IMR-90 (cell line): ENCODE data around the gene TMC1. TPM values are rescaled to one million over a fixed set of nuclear protein-coding genes. Genes with fewer than 3 reads are reported as not detected.

Experiments used
- ATAC-seq: fragments of 200-7000 bp; cut with Tn5 transposase; 2 replicates; pipeline ENCODE4 v1.9.1; 2020; ENCODE audit warnings: low read depth, mild to moderate bottlenecking, moderate library complexity
- BruUV-seq: library from RNA; stranded (reverse); fragments of 400-500 nt; replicated peaks from 2 replicates; lab custom pipeline; 2021; lab: Mats Ljungman, UMichigan
- CTCF ChIA-PET: fragments of 300-600 bp; formaldehyde crosslinking; extraction: SDS; loops from one replicate; lab custom pipeline; 2021; ENCODE audit warnings: antibody characterized with exemption; lab: Yijun Ruan, JAX
- POLR2A ChIA-PET: fragments of 300-600 bp; sonication (Branson Sonifier 250); formaldehyde crosslinking; loops from one replicate; lab custom pipeline; 2022; ENCODE audit warnings: antibody characterized with exemption; ENCODE audit not compliant: unreplicated experiment; lab: Charles Lee
- DNase-seq: peaks from one replicate; pipeline ENCODE4 v3.0.0; 2013
- H2AFZ ChIP-seq: replicated peaks from 2 replicates; pipeline ENCODE3; 2013; ENCODE audit warnings: low read length, mild to moderate bottlenecking; ENCODE audit not compliant: poor library complexity
- H2AK5ac ChIP-seq: 2 replicates; pipeline ENCODE4 v1.6.1; 2013; ENCODE audit warnings: low read depth, low read length, inconsistent platforms
- H2AK9ac ChIP-seq: replicated peaks from 2 replicates; pipeline ENCODE3; 2013; ENCODE audit warnings: mild to moderate bottlenecking, low read depth, low read length, moderate library complexity; ENCODE audit not compliant: poor library complexity
- H2BK120ac ChIP-seq: 2 replicates; pipeline ENCODE4 v1.6.1; 2013; ENCODE audit warnings: low read depth, low read length, inconsistent platforms
- H2BK15ac ChIP-seq: 3 replicates; pipeline ENCODE4 v1.6.1; 2013; ENCODE audit warnings: low read depth, low read length, inconsistent platforms
- H2BK20ac ChIP-seq: 2 replicates; pipeline ENCODE4 v1.6.1; 2013; ENCODE audit warnings: low read depth, mild to moderate bottlenecking, inconsistent platforms, low read length, moderate library complexity
- H2BK5ac ChIP-seq: 2 replicates; pipeline ENCODE4 v1.6.1; 2013; ENCODE audit warnings: mild to moderate bottlenecking, low read depth, low read length, inconsistent platforms; ENCODE audit not compliant: poor library complexity, severe bottlenecking
- H3K14ac ChIP-seq: replicated peaks from 2 replicates; pipeline ENCODE4 v1.6.1; 2013; ENCODE audit warnings: low read depth, low read length, inconsistent platforms
- H3K18ac ChIP-seq: 2 replicates; pipeline ENCODE4 v1.6.1; 2013; ENCODE audit warnings: low read depth, low read length, control low read depth
- H3K23ac ChIP-seq: 2 replicates; pipeline ENCODE4 v1.6.1; 2013; ENCODE audit warnings: low read depth, low read length, inconsistent platforms
- H3K27ac ChIP-seq: 2 replicates; pipeline ENCODE4 v1.5.1; 2013; ENCODE audit warnings: mild to moderate bottlenecking, control low read depth, low read length; ENCODE audit not compliant: insufficient read depth
- H3K27me3 ChIP-seq: 2 replicates; pipeline ENCODE4 v1.6.1; 2013; ENCODE audit warnings: low read length; ENCODE audit not compliant: control insufficient read depth, insufficient read depth
- H3K36me3 ChIP-seq: 2 replicates; pipeline ENCODE4 v1.6.1; 2013; ENCODE audit warnings: low read length, mixed read lengths; ENCODE audit not compliant: control insufficient read depth, insufficient read depth
- H3K4ac ChIP-seq: 2 replicates; pipeline ENCODE4 v1.6.1; 2013; ENCODE audit warnings: low read depth, low read length, inconsistent platforms
- H3K4me1 ChIP-seq: 2 replicates; pipeline ENCODE4 v1.6.1; 2013; ENCODE audit warnings: low read length, mixed read lengths; ENCODE audit not compliant: control insufficient read depth, insufficient read depth
- H3K4me2 ChIP-seq: 2 replicates; pipeline ENCODE4 v1.6.1; 2013; ENCODE audit warnings: low read depth, mild to moderate bottlenecking, control low read depth, low read length, moderate library complexity
- H3K4me3 ChIP-seq: 2 replicates; pipeline ENCODE4 v1.5.1; 2013; ENCODE audit warnings: low read depth, mild to moderate bottlenecking, control low read depth, low read length, moderate library complexity; ENCODE audit not compliant: insufficient read depth
- H3K56ac ChIP-seq: 2 replicates; pipeline ENCODE4 v1.6.1; 2013; ENCODE audit warnings: low read length, inconsistent platforms; ENCODE audit not compliant: insufficient read depth; ENCODE audit errors: extremely low read depth
- H3K79me1 ChIP-seq, 2 experiments: 2 replicates each; pipeline ENCODE4 v1.6.1; 2013; ENCODE audit warnings: low read length in 2 of 2, inconsistent platforms in 1 of 2, low read depth in 1 of 2
- H3K9ac ChIP-seq: 2 replicates; pipeline ENCODE4 v1.6.1; 2013; ENCODE audit warnings: low read depth, low read length, control low read depth
- H3K9me1 ChIP-seq: 2 replicates; pipeline ENCODE4 v1.6.1; 2013; ENCODE audit warnings: low read length, inconsistent platforms; ENCODE audit not compliant: insufficient read depth
- H3K9me3 ChIP-seq: 2 replicates; pipeline ENCODE4 v1.6.1; 2013; ENCODE audit warnings: low read length; ENCODE audit not compliant: control insufficient read depth, insufficient read depth
- H4K20me1 ChIP-seq: 2 replicates; pipeline ENCODE4 v1.6.1; 2013; ENCODE audit warnings: low read length, inconsistent platforms; ENCODE audit not compliant: insufficient read depth
- H4K5ac ChIP-seq: 2 replicates; pipeline ENCODE4 v1.6.1; 2013; ENCODE audit warnings: mild to moderate bottlenecking, low read depth, low read length, control low read depth
- H4K8ac ChIP-seq, 2 experiments: 2 replicates each; pipeline ENCODE4 v1.6.1; 2013; ENCODE audit warnings: low read depth in 2 of 2, low read length in 2 of 2, control low read depth in 1 of 2, inconsistent platforms in 1 of 2
- H4K91ac ChIP-seq: 2 replicates; pipeline ENCODE4 v1.6.1; 2013; ENCODE audit warnings: low read depth, low read length, inconsistent platforms; ENCODE audit not compliant: insufficient read depth
- FOS ChIP-seq: fragments of 150-350 bp; IDR thresholded peaks from 2 replicates; pipeline ENCODE4 v1.6.1; 2016; ENCODE audit warnings: low read depth, low read length
- MXI1 ChIP-seq: IDR thresholded peaks from 2 replicates; pipeline ENCODE4 v1.6.1; 2012; ENCODE audit warnings: low read depth, mild to moderate bottlenecking, low read length, moderate library complexity, borderline replicate concordance
- RAD21 ChIP-seq: IDR thresholded peaks from 2 replicates; pipeline ENCODE4 v1.6.1; 2012; ENCODE audit warnings: low read length, improper control_type of control experiment
- RCOR1 ChIP-seq: IDR thresholded peaks from 2 replicates; pipeline ENCODE4 v1.6.1; 2012; ENCODE audit warnings: mild to moderate bottlenecking, low read length, improper control_type of control experiment; ENCODE audit not compliant: insufficient replicate concordance
- WGBS, 2 experiments: methylation state at CpG; one replicate each; pipeline versions ENCODE4 v1.1.5 to v1.1.7; 2013; ENCODE audit warnings: missing lambda C conversion rate in 2 of 2; ENCODE audit not compliant: insufficient read length in 1 of 2; ENCODE audit errors: extremely low coverage in 2 of 2; 5-methylcytosine and 5-hydroxymethylcytosine counted together
- dilution Hi-C: fragments of 300-500 bp; cut with HindIII; formaldehyde crosslinking; loops from one replicate; pipeline ENCODE4 v1.14.3; 2018; ENCODE audit warnings: low sequenced_read_pairs; ENCODE audit not compliant: unreplicated experiment
- in situ Hi-C: fragments of 300-500 bp; cut with MboI; formaldehyde crosslinking; loops from 3 replicates; pipeline ENCODE4 v1.14.3; 2019; ENCODE audit warnings: low sequenced_read_pairs, inconsistent platforms, mixed read lengths
- intact Hi-C: fragments of 100-400 bp; cut with micrococcal nuclease; formaldehyde crosslinking; loops from 2 replicates; pipeline ENCODE4 v1.10.0; 2022
- polyA plus RNA-seq, 3 experiments: library from polyadenylated mRNA; depleted of rRNA; stranded (reverse); fragments of >200 nt; gene quantifications; 2 replicates each; pipeline ENCODE4 v1.2.3, GENCODE V29; 2012; ENCODE audit warnings: low replicate concordance in 1 of 3
- total RNA-seq: library from RNA; depleted of rRNA; stranded (reverse); fragments of >200 nt; gene quantifications from 2 replicates; pipeline ENCODE4 v1.2.3, GENCODE V29; 2012
- TF ChIP-seq, protein P1 (sequence below): fragments of 150-350 bp; IDR thresholded peaks from 2 replicates; pipeline ENCODE4 v1.6.1; 2017; ENCODE audit warnings: mild to moderate bottlenecking, antibody characterized with exemption, low read length, low read depth

Gene TMC1
- total and polyA plus RNA-seq, 2 of the 4 experiments (the other 2 are of a cell fraction): not detected

DNA sequence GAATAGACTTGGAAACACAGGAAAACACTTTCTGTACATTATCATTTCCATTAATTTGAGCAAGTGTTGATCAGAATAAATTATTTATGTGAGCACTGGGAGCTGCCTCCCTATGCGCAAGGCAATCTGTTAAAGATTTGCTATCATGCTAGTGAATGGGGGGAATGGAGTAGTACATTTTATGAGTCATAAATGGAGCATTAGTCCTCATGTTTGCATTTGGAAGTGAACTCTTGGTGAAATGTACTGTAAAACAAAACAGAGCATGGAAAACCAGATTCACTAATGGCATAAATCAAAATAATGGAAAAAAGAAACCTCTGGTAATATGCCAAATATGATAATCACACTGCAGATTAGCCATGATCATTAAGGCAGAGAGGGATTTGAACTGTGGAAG is 40.5 kb upstream of the TMC1 start:
- no peak overlapping the region for H2AFZ ChIP-seq

More for the DNA sequence above, 40.5 kb upstream of the TMC1 start:
- peak overlapping the region; percentile 27; the same call in 1 of the 2 replicates for H2AK5ac ChIP-seq
- peak overlapping the region; percentile 71; the same call in 1 of the 2 replicates for H2BK20ac ChIP-seq
- TF ChIP-seq FOS (0 out of 2 replicates have a peak, but pooled peaks have one; percentile 27), RCOR1 (no peak), RAD21 (no peak), MXI1 (no peak)
- TF ChIP-seq, protein P1, sequence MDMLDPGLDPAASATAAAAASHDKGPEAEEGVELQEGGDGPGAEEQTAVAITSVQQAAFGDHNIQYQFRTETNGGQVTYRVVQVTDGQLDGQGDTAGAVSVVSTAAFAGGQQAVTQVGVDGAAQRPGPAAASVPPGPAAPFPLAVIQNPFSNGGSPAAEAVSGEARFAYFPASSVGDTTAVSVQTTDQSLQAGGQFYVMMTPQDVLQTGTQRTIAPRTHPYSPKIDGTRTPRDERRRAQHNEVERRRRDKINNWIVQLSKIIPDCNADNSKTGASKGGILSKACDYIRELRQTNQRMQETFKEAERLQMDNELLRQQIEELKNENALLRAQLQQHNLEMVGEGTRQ: no peak
- peak; percentile 63 for DNase-seq
- no peak overlapping the region for H4K91ac ChIP-seq
- H3K4me3 ChIP-seq: no peak overlapping the region
- H2BK5ac ChIP-seq: peak overlapping the region; percentile 19
- no CpG with 5 or more reads among the region's 1 CpG for WGBS, 2 experiments
- no TSS peak for BruUV-seq
- ATAC-seq: peak; percentile 61
- H2AK9ac ChIP-seq: no peak overlapping the region
- H2BK120ac ChIP-seq: peak overlapping the region; percentile 71; the same call in 1 of the 2 replicates
- in situ Hi-C loops (no loop called here), intact Hi-C loops (loop anchor here (2.0 to 10.0 kb wide), 2 partner anchors 106 to 176 kb away; no protein-coding TSS in a partner anchor), dilution Hi-C loops (no loop called here)
- no peaks in the 10 kb centered on the region for H3K79me1 ChIP-seq
- H4K20me1 ChIP-seq: no peaks in the 10 kb centered on the region
- no peaks in the 10 kb centered on the region for H3K36me3 ChIP-seq
- no peaks in the 10 kb centered on the region for H3K27me3 ChIP-seq
- H3K56ac ChIP-seq: no peak overlapping the region
- peaks cover 23% of the 10 kb centered on the region for H3K4me1 ChIP-seq
- peak overlapping the region; percentile 30; the same call in 1 of the 2 replicates for H3K4ac ChIP-seq
- peak overlapping the region in 1 of 2 experiments; percentile 24; a peak in 1 of 4 replicates for H4K8ac ChIP-seq
- H4K5ac ChIP-seq: no peak overlapping the region
- H3K14ac ChIP-seq: peak overlapping the region; percentile 29
- no peak overlapping the region for H3K4me2 ChIP-seq
- H3K9me1 ChIP-seq: peaks cover 5% of the 10 kb centered on the region
- H3K23ac ChIP-seq: no peak overlapping the region
- POLR2A ChIA-PET: no interaction called here
- H3K27ac ChIP-seq: no peak overlapping the region
- peak overlapping the region; percentile 24; the same call in 2 of the 3 replicates for H2BK15ac ChIP-seq
- no peaks in the 10 kb centered on the region for H3K9me3 ChIP-seq
- CTCF ChIA-PET: no interaction called here
- H3K18ac ChIP-seq: peak overlapping the region; percentile 54; the same call in 1 of the 2 replicates
- H3K9ac ChIP-seq: no peak overlapping the region
